ENCODE measurements around the gene CDA.
A peak's percentile ranks its signal among the peaks of the same experiment; 100 is the strongest.

CDA gene

DNA sequence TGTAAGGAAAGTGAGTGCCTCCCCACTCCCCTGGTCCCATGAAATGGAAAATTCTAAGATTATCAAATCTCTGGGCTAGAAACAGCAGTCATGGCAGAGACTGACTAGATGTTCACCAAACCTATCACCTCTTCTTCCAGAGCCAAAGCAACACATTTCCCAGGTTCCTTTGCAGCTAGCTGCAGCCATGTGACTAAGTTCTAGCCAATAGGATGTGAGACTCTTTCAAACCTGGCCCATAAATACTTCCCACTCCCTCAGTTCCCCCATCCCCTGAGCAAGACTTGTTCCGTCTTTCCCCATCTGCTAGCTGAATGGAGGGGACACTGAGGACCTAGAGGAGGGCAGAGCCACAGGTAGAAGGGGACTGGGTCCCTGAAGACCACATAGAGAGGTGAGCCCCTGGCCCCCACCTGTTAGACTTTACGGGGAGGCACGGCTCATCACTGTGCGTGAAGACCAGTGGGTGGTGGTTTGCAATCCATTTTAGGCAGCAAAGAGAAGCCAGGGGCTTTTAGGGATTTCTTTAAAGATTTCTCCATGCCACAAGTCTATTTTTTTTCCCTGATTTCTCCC is 19.3 kb upstream of the CDA start:
- DNase-seq, result no peak
- Histone ChIP-seq H3K27me3 (no peaks in the 10 kb centered on the region), H3K4me3 (ENCODE audit: low read depth, low read length) (no peak overlapping the region), H3K9me3 (no peaks in the 10 kb centered on the region), H3K4me1 (no peaks in the 10 kb centered on the region), H3K36me3 (no peaks in the 10 kb centered on the region)
- TF ChIP-seq, protein P1, sequence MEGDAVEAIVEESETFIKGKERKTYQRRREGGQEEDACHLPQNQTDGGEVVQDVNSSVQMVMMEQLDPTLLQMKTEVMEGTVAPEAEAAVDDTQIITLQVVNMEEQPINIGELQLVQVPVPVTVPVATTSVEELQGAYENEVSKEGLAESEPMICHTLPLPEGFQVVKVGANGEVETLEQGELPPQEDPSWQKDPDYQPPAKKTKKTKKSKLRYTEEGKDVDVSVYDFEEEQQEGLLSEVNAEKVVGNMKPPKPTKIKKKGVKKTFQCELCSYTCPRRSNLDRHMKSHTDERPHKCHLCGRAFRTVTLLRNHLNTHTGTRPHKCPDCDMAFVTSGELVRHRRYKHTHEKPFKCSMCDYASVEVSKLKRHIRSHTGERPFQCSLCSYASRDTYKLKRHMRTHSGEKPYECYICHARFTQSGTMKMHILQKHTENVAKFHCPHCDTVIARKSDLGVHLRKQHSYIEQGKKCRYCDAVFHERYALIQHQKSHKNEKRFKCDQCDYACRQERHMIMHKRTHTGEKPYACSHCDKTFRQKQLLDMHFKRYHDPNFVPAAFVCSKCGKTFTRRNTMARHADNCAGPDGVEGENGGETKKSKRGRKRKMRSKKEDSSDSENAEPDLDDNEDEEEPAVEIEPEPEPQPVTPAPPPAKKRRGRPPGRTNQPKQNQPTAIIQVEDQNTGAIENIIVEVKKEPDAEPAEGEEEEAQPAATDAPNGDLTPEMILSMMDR (IDR thresholded peaks at IDR 0.05; ENCODE audit: low read depth, low read length), result no peak

DNA sequence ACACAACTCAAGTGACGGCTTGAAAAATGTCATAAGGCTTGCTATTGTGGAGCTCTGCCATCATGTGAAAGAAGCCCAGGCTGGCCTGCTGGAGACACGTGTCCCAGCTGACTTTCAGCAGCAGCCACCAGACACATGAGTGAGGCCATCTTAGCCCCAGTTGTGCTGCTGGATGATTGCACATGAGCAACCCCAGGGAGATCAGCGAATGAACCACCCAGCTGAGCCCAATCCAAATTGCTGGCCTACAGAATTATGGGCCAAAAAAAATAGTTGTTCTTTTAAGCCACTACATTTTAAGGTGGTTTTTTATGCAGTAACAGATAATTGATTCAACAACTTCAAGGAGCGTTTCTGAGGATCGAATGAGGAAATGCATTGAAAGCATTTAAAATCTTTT is 17.5 kb upstream of the CDA start:
- H3K36me3 ChIP-seq, result no peaks in the 10 kb centered on the region
- H3K4me3 ChIP-seq (ENCODE audit: low read depth, low read length), result no peak overlapping the region
- no peaks in the 10 kb centered on the region for H3K4me1 ChIP-seq
- H3K27me3 ChIP-seq, result no peaks in the 10 kb centered on the region
- DNase-seq, result no peak
- TF ChIP-seq, protein P1 (IDR thresholded peaks at IDR 0.05; ENCODE audit: low read depth, low read length), result no peak
- H3K9me3 ChIP-seq, result no peaks in the 10 kb centered on the region

DNA sequence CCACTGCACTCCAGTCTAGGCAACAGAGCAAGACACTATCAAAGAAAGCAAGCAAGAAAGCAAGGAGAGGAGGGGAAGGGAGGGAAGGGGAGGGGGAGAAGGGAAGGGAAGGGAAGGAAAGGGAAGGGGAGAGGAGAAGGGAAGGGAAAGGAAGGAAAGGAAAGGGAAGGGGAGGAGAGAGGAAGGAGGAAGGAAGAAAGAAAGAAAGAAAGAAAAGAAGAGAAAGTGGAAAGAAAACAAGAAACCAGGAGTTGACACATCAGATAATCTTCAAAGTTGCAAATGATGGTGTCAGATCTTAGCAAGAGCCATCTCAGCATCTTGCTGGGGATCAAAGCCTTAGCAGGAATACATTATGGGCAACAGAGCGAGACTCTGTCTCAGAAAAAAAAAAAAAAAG is 14.9 kb upstream of the CDA start:
- TF ChIP-seq, protein P1 (IDR thresholded peaks at IDR 0.05; ENCODE audit: low read depth, low read length), result no peak
- Histone ChIP-seq H3K4me1 (no peaks in the 10 kb centered on the region), H3K9me3 (no peaks in the 10 kb centered on the region), H3K27me3 (no peaks in the 10 kb centered on the region), H3K36me3 (no peaks in the 10 kb centered on the region), H3K4me3 (ENCODE audit: low read depth, low read length) (no peak overlapping the region)
- DNase-seq, result no peak

DNA sequence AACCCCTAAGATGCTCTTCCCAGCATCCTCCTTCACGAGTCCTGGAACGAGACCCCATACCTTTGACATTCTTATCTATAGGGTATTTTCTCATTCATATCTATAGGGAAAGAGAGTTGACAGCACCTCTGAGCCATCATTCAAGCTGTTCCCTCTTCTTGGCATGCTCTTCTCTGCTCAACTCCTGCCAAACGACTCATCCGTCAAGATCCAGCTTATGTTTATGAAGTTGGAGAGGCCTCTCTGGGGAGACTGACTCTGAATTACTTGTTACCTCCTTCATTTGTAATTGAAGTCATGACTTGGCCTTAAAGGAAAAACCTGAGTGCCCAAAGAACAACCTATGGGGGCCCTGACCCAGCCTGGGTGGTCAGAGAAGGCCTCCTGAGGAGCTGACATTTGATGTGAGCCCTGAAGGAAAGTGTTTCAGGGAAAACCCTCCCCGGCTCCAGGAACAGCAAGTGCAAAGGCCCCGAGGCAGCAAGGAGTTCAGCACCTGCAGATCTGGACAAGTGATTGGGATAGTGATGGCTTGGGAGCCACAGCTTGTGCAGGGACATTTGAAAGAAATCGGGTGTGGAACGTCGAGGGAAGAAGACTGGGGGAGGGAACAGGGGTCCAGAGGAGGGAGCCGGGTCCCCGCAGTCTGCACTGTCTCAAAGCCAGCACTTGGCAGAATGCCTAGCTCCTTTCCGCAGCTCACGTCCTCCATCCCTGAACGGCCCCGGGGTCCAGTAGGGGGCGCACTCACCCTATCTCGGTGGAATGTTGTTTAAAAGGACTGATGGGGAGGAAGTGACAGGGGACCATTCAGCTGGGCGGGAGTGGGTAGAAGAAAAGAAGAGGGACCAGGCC is 14.0 kb upstream of the CDA start:
- peak; percentile 82 for DNase-seq
- Histone ChIP-seq H3K36me3 (no peaks in the 10 kb centered on the region), H3K9me3 (no peaks in the 10 kb centered on the region), H3K27me3 (no peaks in the 10 kb centered on the region), H3K4me3 (ENCODE audit: low read depth, low read length) (no peak overlapping the region), H3K4me1 (no peaks in the 10 kb centered on the region)
- TF ChIP-seq, protein P1 (IDR thresholded peaks at IDR 0.05; ENCODE audit: low read depth, low read length), result peak; percentile 63

DNA sequence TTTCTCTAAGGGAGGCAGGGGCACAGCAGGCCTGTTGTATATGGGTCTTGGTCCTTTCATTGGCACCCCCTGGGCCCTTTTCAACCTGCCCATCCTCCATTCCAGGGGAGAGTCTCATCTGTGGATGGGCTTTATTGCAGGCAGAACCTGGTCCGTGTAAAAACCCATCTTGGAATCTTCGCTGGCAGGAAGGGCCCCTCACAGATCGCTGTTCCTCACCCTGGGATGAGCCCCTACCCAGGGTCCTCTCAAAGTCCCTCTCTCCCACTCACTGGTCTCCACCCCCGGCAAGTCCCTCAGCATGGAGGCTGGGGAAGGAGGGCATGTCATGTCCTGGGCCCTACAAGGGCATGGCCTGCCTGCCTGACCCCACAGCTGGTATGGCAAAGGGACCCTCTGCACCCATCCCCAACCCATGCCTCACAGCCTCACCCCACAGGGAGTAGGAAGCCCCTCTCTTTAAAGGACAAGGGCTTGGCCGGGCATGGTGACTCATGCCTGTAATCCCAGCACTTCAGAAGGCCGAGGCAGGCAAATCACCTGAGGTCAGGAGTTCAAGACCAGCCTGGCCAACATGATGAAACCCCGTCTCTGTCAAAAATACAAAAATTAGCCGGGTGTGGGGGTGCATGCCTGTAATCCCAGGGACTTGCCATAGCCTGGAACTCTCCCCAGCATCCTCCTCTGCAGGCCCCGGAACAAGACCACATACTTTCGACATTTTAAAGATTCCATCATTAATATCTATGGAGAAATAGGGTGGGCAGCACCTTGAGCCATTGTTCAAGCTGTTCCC is 13.2 kb upstream of the CDA start:
- no peaks in the 10 kb centered on the region for H3K9me3 ChIP-seq
- TF ChIP-seq, protein P1 (IDR thresholded peaks at IDR 0.05; ENCODE audit: low read depth, low read length), result no peak
- H3K36me3 ChIP-seq, result no peaks in the 10 kb centered on the region
- no peaks in the 10 kb centered on the region for H3K4me1 ChIP-seq
- H3K27me3 ChIP-seq, result no peaks in the 10 kb centered on the region
- no peak for DNase-seq
- no peak overlapping the region for H3K4me3 ChIP-seq (ENCODE audit: low read depth, low read length)

Measured in BE2C (cell line).